H9 (cell line): ENCODE results near the gene FOXA2. TPM values are rescaled to one million over a fixed set of nuclear protein-coding genes. Genes with fewer than 3 reads are reported as not detected.

Source experiments
- DNase-seq: peaks from one replicate; pipeline ENCODE4 v3.0.0-alpha.2; 2017
- H2AFZ ChIP-seq: one replicate; pipeline ENCODE4 v1.6.1; 2013; ENCODE audit warnings: mild to moderate bottlenecking, low read length, control low read depth, moderate library complexity
- H2AK5ac ChIP-seq: 2 replicates; pipeline ENCODE4 v1.6.1; 2013; ENCODE audit warnings: low read length, control low read depth, mixed read lengths; ENCODE audit not compliant: insufficient read length
- H2BK120ac ChIP-seq: one replicate; pipeline ENCODE4 v1.6.1; 2013; ENCODE audit warnings: low read depth, mild to moderate bottlenecking, low read length, control low read depth, inconsistent platforms; ENCODE audit not compliant: poor library complexity, severe bottlenecking
- H2BK12ac ChIP-seq: 2 replicates; pipeline ENCODE4 v1.6.1; 2013; ENCODE audit warnings: low read length, control low read depth, mixed read lengths, low read depth; ENCODE audit not compliant: insufficient read length
- H2BK15ac ChIP-seq: 2 replicates; pipeline ENCODE4 v1.6.1; 2013; ENCODE audit warnings: low read depth, low read length, control low read depth
- H2BK20ac ChIP-seq: one replicate; pipeline ENCODE4 v1.6.1; 2013; ENCODE audit warnings: low read depth, mild to moderate bottlenecking, low read length, control low read depth, inconsistent platforms; ENCODE audit not compliant: poor library complexity, severe bottlenecking
- H2BK5ac ChIP-seq: 2 replicates; pipeline ENCODE4 v1.6.1; 2013; ENCODE audit warnings: low read length, control low read depth, mixed read lengths; ENCODE audit not compliant: insufficient read length
- H3K14ac ChIP-seq: 2 replicates; pipeline ENCODE4 v1.6.1; 2013; ENCODE audit warnings: low read length, control low read depth; ENCODE audit not compliant: insufficient read depth
- H3K18ac ChIP-seq: 2 replicates; pipeline ENCODE4 v1.6.1; 2013; ENCODE audit warnings: low read depth, mild to moderate bottlenecking, mixed read lengths, low read length, control low read depth; ENCODE audit not compliant: insufficient read length
- H3K23ac ChIP-seq: 2 replicates; pipeline ENCODE4 v1.6.1; 2013; ENCODE audit warnings: low read length, control low read depth, mixed read lengths, low read depth; ENCODE audit not compliant: insufficient read length
- H3K23me2 ChIP-seq: 2 replicates; pipeline ENCODE4 v1.6.1; 2013; ENCODE audit warnings: low read depth, mild to moderate bottlenecking, mixed read lengths, low read length, control low read depth; ENCODE audit not compliant: insufficient read length, poor library complexity, severe bottlenecking
- H3K27ac ChIP-seq: 2 replicates; pipeline ENCODE4 v1.5.1; 2013; ENCODE audit warnings: low read length, control low read depth, mixed read lengths, low read depth; ENCODE audit not compliant: insufficient read length
- H3K27me3 ChIP-seq: 2 replicates; pipeline ENCODE4 v1.6.1; 2013; ENCODE audit warnings: low read length, control low read depth, inconsistent platforms; ENCODE audit not compliant: insufficient read depth
- H3K4ac ChIP-seq: 2 replicates; pipeline ENCODE4 v1.6.1; 2013; ENCODE audit warnings: low read depth, mild to moderate bottlenecking, control low read depth, inconsistent platforms, low read length, moderate library complexity
- H3K4me1 ChIP-seq: 2 replicates; pipeline ENCODE4 v1.6.1; 2013; ENCODE audit warnings: low read length, control low read depth, inconsistent platforms; ENCODE audit not compliant: insufficient read depth
- H3K4me2 ChIP-seq: 2 replicates; pipeline ENCODE4 v1.6.1; 2013; ENCODE audit warnings: low read length, control low read depth, mixed read lengths; ENCODE audit not compliant: insufficient read length, insufficient read depth
- H3K56ac ChIP-seq: 2 replicates; pipeline ENCODE4 v1.6.1; 2013; ENCODE audit warnings: low read depth, mild to moderate bottlenecking, mixed read lengths, low read length, control low read depth; ENCODE audit not compliant: insufficient read length
- H3K79me1 ChIP-seq: 2 replicates; pipeline ENCODE4 v1.6.1; 2013; ENCODE audit warnings: low read depth, mild to moderate bottlenecking, moderate library complexity, low read length, control low read depth, inconsistent platforms; ENCODE audit not compliant: insufficient read depth, poor library complexity, severe bottlenecking
- H3K79me2 ChIP-seq: 2 replicates; pipeline ENCODE4 v1.6.1; 2013; ENCODE audit warnings: low read length, control low read depth, inconsistent platforms; ENCODE audit not compliant: insufficient read depth
- H3K9ac ChIP-seq: 2 replicates; pipeline ENCODE4 v1.6.1; 2013; ENCODE audit warnings: low read length, control low read depth, mixed read lengths; ENCODE audit not compliant: insufficient read length; ENCODE audit errors: extremely low read depth
- H3K9me3 ChIP-seq: one replicate; pipeline ENCODE4 v1.6.1; 2013; ENCODE audit warnings: low read depth, low read length, inconsistent platforms; ENCODE audit not compliant: control insufficient read depth
- H3T11ph ChIP-seq: one replicate; pipeline ENCODE4 v1.6.1; 2013; ENCODE audit warnings: mild to moderate bottlenecking, low read length, control low read depth, inconsistent platforms
- H4K20me1 ChIP-seq: one replicate; pipeline ENCODE4 v1.6.1; 2013; ENCODE audit not compliant: control insufficient read depth, insufficient read length, insufficient read depth
- H4K5ac ChIP-seq: 2 replicates; pipeline ENCODE4 v1.6.1; 2013; ENCODE audit warnings: low read depth, mild to moderate bottlenecking, mixed read lengths, low read length, control low read depth; ENCODE audit not compliant: insufficient read length
- H4K8ac ChIP-seq: replicated peaks from 2 replicates; pipeline ENCODE4 v1.6.1; 2013; ENCODE audit warnings: low read length, control low read depth, mixed read lengths, low read depth; ENCODE audit not compliant: insufficient read length
- H4K91ac ChIP-seq: 2 replicates; pipeline ENCODE4 v1.6.1; 2013; ENCODE audit warnings: low read depth, mild to moderate bottlenecking, moderate library complexity, mixed read lengths, low read length, control low read depth; ENCODE audit not compliant: insufficient read length
- H3K27ac Mint-ChIP-seq, 3 experiments: 2 replicates in 2 of 3; 3 replicates in 1 of 3; pipeline ENCODE4 v1.8.0; 2020 to 2021; ENCODE audit warnings: mixed read lengths in 3 of 3, mild to moderate bottlenecking in 1 of 3, moderate library complexity in 1 of 3
- H3K27me3 Mint-ChIP-seq: 2 replicates; pipeline ENCODE4 v1.8.0; 2021; ENCODE audit warnings: low read depth, mild to moderate bottlenecking, moderate library complexity, mixed read lengths
- H3K36me3 Mint-ChIP-seq, 3 experiments: 2 replicates in 2 of 3; 3 replicates in 1 of 3; pipeline ENCODE4 v1.8.0; 2020 to 2021; ENCODE audit warnings: low read depth in 3 of 3, mixed read lengths in 3 of 3; ENCODE audit not compliant: insufficient read depth in 1 of 3
- H3K4me1 Mint-ChIP-seq, 2 experiments: 2 replicates each; pipeline ENCODE4 v1.8.0; 2020; ENCODE audit warnings: mixed read lengths in 2 of 2
- H3K4me3 Mint-ChIP-seq, 2 experiments: 2 replicates in 1 of 2; 3 replicates in 1 of 2; pipeline ENCODE4 v1.8.0; 2020 to 2021; ENCODE audit warnings: mild to moderate bottlenecking in 2 of 2, mixed read lengths in 2 of 2, moderate library complexity in 1 of 2
- H3K9me3 Mint-ChIP-seq, 2 experiments: 2 replicates in 1 of 2; 3 replicates in 1 of 2; pipeline ENCODE4 v1.8.0; 2020; ENCODE audit warnings: mild to moderate bottlenecking in 2 of 2, mixed read lengths in 2 of 2, moderate library complexity in 1 of 2
- WGBS: extraction: QIAGEN DNeasy Blood & Tissue Kit; methylation state at CpG from one replicate; pipeline ENCODE4 v1.1.7; 2013; ENCODE audit warnings: missing lambda C conversion rate, low lambda C conversion rate, mixed read lengths; ENCODE audit not compliant: insufficient read length; ENCODE audit errors: extremely low coverage; 5-methylcytosine and 5-hydroxymethylcytosine counted together
- total RNA-seq: library from RNA; stranded (reverse); gene quantifications from 2 replicates; pipeline ENCODE4 v1.2.1, GENCODE V29; 2021
- TF ChIP-seq, protein P1 (sequence below): fragments of 200-600 bp; sonication (generic); conservative IDR thresholded peaks from 3 replicates; pipeline ENCODE4 v1.8.0; 2021; ENCODE audit warnings: antibody characterized with exemption, mild to moderate bottlenecking

The FOXA2 gene
- total RNA-seq, 1 experiment from 2014 or later, result not detected

GRCh38 chr20:22578221-22579118, 5.9 kb downstream of the FOXA2 start:
- Mint-ChIP-seq H3K27me3 (peaks cover 99% of the 10 kb centered on the region), H3K4me3 (peak overlapping the region in 1 of 2 experiments; percentile 79; a peak in 3 of 5 replicates), H3K27ac (no peak overlapping the region), H3K4me1 (peaks cover 37 to 58% of the 10 kb centered on the region in 2 experiments), H3K9me3 (peaks cover 0 to 33% of the 10 kb centered on the region in 2 experiments; a peak in 1 of 5 replicates), H3K36me3 (peaks cover 0 to 3% (median 3%) of the 10 kb centered on the region in 3 experiments; a peak in 3 of 7 replicates)
- TF ChIP-seq, protein P1, sequence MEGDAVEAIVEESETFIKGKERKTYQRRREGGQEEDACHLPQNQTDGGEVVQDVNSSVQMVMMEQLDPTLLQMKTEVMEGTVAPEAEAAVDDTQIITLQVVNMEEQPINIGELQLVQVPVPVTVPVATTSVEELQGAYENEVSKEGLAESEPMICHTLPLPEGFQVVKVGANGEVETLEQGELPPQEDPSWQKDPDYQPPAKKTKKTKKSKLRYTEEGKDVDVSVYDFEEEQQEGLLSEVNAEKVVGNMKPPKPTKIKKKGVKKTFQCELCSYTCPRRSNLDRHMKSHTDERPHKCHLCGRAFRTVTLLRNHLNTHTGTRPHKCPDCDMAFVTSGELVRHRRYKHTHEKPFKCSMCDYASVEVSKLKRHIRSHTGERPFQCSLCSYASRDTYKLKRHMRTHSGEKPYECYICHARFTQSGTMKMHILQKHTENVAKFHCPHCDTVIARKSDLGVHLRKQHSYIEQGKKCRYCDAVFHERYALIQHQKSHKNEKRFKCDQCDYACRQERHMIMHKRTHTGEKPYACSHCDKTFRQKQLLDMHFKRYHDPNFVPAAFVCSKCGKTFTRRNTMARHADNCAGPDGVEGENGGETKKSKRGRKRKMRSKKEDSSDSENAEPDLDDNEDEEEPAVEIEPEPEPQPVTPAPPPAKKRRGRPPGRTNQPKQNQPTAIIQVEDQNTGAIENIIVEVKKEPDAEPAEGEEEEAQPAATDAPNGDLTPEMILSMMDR, result no peak
- no peak overlapping the region for H3K27ac ChIP-seq
- H3K79me2 ChIP-seq, result no peaks in the 10 kb centered on the region
- no peak overlapping the region for H4K8ac ChIP-seq
- H4K91ac ChIP-seq, result no peak overlapping the region
- no peak overlapping the region for H2AK5ac ChIP-seq
- no peak overlapping the region for H2AFZ ChIP-seq
- H4K5ac ChIP-seq, result no peak overlapping the region
- H3T11ph ChIP-seq, result no peak overlapping the region
- H3K9ac ChIP-seq, result no peak overlapping the region
- H3K79me1 ChIP-seq, result no peaks in the 10 kb centered on the region
- no peaks in the 10 kb centered on the region for H3K9me3 ChIP-seq
- no peak overlapping the region for H2BK15ac ChIP-seq
- no peak overlapping the region for H2BK12ac ChIP-seq
- H3K4ac ChIP-seq, result no peak overlapping the region
- no peak overlapping the region for H3K56ac ChIP-seq
- no peak for DNase-seq
- no peak overlapping the region for H2BK120ac ChIP-seq
- no CpG with 5 or more reads among the region's 56 CpGs for WGBS
- H4K20me1 ChIP-seq, result no peaks in the 10 kb centered on the region
- H3K14ac ChIP-seq, result no peak overlapping the region
- H3K27me3 ChIP-seq, result peaks cover 95% of the 10 kb centered on the region
- peak overlapping the region; percentile 34 for H3K4me2 ChIP-seq
- no peak overlapping the region for H3K18ac ChIP-seq
- no peaks in the 10 kb centered on the region; the same call in 1 of the 2 replicates for H3K4me1 ChIP-seq
- H3K23me2 ChIP-seq, result no peaks in the 10 kb centered on the region
- no peak overlapping the region for H2BK20ac ChIP-seq
- no peak overlapping the region for H2BK5ac ChIP-seq
- no peak overlapping the region for H3K23ac ChIP-seq
